ENCODE results near the gene MAP2K6.

MAP2K6 gene

DNA sequence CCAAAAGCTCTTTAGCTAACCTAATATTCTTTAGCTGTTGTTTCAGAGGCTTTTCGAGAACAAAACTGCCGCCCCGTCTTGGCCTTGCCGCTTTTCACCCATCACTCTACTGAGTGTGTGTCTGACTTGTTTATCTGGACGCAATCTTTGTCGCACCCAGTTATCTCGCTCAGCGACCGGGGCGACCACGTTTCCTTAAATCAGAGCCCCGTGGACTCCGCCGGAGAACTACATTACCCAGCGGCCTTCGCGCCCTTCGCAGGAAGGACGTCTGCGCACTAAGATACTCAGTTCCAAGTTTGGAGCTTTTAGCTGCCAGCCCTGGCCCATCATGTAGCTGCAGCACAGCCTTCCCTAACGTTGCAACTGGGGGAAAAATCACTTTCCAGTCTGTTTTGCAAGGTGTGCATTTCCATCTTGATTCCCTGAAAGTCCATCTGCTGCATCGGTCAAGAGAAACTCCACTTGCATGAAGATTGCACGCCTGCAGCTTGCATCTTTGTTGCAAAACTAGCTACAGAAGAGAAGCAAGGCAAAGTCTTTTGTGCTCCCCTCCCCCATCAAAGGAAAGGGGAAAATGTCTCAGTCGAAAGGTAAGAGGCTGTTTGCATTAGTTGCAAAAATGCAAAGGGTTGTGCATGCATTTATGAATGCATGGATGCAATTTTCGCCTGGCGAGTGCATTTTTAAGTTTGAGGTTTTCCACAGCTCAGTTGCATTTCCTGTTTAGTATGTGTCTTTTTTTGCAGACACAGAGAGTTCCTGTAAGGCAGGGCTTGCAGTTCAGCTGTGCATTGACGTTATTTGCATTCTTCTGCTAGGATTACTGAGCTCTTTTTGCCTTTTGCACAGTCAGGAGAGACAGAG, at the start of gene MAP2K6:
Gene MAP2K6, plus strand, starts transcription at position 290 of the 867 bp plus-strand sequence. Its CDS starts 288 bp downstream, at position 578.
- no peak for FAIRE-seq

DNA sequence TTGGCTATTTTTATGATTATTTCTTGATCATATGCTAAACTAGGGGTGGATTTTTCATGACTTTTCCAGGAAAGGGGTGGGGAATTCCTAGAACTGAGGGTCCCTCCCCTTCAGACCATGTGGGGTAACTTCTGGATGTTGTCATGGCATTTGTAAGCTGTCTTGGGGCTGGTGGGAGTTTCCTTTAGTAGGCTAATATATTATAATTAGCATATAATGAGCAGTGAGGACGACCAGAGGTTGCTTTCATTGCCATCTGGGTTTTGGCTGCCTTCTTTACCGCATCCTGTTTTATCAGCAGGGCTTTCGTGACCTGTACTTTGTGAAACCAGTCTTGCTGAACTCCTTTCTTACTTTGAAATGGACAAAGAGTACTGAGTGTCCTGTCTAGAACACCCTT, 47.2 kb upstream of the MAP2K6 start:
- FAIRE-seq: no peak

DNA sequence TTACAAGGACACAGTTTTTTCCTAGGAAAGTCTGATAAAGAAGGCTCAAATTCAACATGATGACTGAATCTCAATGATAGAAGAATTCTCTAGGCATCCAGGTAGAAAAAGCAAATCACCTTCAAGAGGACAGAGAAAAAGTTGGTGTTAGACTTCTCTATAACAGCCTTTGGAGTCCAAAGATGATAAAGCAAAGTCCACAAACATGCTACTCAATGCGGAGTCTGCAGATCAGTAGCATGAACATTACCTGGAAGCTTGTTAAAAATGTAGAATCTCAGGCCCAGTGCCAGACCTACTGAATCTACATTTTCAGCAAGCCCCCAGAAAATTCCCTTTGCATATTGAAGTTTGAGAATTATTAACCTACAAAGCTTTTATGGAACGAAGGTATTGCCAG, 41.4 kb upstream of the MAP2K6 start:
- FAIRE-seq: no peak

DNA sequence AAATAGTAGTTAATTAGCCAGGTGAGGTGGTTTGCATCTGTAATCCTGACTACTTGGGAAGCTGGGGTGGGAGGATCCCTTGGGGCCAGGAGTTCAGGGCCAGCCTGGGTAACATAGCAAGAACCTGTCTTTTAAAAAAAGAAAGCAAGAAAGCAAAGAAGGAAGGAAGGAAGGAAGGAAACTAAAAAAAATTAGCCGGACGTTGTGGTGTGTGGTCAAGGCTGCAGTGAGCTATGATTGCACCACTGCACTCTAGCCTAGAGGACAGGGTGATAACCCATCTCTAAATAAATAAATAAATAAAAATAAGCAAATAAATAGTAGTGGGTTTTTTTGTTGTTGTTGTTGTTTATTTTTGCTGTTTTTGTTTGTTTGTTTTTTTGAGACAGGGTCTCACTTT, 39.3 kb upstream of the MAP2K6 start:
- FAIRE-seq: no peak

DNA sequence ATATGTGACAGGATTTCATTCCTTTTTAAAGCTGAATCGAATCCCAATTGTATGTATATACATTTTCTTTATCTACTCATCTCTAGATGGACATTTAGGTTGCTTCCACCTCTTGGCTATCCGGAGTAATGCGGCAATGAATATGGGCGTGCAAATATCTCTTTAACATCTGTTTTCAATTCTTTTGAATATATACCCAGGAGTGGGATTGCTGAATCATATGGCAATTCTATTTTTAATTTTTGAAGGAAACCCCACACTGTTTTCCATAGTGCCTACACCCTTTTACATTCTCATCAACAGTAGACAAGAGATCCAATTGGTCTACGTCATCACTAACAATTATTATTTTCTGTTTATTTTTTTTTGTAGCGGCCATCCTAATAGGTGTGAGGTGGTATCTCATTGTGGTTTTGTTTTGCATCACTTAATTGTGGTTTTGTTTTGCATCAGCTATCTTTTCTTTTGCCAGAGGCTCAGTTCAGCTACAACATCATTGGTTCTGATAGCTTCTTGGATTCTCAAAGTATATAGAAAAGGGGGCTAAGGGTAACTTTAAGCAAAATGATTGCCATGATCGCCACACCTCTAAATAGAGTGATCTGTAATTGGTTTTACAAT, 25.6 kb upstream of the MAP2K6 start:
- no peak for FAIRE-seq

DNA sequence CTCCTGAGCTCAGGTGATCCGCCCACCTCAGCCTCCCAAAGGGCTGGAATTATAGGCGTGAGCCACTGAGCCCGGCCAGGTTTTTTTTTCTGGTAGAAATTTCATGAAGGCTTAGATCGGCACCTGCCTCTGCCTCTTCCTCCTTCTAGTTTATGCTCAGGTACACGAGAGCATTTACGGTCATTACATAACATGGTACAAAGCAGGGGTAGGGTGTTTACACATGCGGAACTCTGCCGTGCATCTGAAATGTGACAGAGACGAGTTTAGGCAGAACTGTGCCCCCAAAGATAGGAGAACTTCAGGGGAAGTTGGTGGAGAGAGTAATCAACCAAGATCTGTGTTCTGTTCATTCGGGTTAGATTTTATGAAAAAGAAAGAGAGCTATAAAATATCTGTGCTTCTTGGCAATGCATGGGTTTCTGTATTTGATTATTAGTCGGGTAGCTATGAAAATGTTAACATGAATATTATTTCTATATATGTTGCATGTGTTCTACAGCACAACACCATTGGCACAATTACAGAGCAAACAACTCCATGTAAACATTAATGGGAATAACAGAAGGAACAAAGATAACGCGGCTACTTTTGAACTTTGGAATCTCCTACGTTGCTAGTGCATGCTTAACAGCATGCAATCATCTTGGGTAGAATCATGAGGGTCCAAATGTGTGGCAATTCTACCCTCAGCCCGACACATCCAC, 23.5 kb upstream of the MAP2K6 start:
- no peak for FAIRE-seq

DNA sequence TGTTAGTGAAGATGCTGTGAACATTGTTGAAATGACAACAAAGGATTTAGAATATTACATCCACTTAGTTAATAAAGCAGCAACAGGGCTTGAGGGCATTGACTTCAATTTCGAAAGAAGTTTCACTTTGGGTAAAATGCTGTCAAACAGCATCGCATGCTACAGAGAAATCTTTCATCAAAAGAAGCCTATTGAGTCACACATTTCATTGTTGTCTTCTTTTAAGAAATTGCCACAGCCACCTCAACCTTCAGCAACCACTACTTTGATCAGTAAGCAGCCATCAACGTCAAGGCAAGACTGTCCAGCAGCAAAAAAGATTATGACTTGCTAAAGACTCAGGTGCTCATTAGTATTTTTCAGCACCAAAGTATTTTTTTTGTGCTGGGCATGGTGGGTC, 13.2 kb upstream of the MAP2K6 start:
- no peak for FAIRE-seq

DNA sequence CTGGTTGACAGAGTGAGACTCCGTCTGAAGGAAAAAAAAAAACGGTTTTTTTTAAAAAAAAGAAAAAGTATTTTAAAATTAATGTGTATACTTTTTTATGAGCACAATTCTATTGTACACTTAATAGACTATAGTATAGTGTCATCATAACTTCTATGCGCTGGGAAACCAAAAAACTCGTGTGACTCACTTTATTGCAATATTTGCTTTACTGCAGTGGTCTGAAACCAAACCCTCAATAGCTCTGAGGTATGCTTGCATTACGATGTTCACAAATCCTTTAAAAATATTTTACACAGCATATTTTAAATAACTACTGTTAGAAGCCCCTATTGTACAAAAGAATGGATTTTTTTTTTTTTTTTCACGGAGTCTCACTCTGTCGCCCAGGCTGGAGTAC, 12.4 kb upstream of the MAP2K6 start:
- FAIRE-seq: no peak

DNA sequence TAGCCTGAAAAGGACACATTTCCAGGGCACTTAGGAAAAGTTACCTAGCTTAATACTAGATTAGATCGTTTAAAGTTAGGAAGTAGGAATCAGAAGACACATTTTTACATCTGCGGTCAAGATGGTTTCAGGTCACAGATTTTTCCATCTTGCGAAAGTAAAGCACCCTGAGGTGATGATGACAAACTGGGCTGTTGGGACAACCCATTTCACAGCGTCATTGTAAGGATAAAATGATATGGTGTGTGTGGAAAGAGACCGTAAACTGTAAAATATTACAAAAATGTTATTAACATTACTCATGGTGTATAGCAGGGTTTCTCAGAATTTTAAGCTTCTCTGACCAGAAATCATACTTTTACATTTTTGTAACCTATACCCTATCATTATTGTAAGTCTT, 10.1 kb upstream of the MAP2K6 start:
- no peak for FAIRE-seq

DNA sequence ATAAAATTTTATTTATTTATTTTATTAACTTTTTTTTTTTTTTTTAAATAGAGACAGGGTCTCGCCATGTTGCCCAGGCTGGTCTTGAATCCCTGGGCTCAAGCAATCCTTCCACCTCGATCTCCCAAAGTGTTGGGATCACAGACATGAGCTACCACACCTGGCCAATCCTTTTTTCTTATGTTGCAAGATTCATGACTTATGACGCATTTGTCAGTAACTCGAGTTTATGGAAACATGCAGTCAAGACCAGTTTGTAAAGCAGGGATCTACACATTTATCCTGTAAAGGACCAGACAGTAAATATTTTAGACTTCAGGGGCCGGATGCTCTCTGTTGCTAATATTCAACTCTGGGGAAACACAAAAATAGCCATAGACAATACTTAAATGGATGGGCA, 9.4 kb upstream of the MAP2K6 start:
- FAIRE-seq: no peak

DNA sequence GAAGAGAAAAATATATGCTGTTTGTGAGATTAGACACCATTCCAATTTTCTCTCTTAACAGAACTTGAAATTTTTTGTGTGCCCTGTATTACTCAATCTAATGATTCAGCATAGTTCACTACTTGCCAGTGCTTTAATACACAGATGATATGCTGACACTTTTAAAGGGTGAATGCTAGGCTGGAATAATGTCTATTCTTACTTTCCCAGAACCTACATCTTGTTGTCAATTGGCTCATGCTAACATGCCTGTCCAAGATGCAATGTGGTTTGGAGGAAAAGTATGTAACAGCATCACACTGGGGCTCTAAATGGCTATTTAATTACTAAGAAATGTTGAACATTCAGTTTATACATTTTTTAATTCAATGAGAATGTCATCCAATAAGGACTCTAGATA, 7.6 kb upstream of the MAP2K6 start:
- FAIRE-seq: no peak

DNA sequence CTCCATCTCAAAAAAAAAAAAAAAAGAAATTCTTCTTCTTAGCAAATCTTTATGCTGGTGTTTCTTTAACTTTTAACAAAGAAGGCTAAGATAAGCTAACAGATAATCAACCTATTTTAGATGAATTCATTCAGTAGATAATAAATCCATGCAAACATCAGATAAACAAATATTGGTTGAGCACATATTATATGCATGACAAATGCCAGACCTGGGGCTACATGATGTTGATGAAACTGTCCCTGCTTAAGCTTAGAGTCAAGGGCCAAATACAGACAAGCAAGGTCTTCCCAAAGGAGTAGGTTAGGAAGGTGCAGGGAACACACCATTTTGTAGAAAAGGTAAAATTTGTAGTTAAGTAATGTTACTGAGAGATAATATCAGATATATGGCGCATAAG, 6.7 kb upstream of the MAP2K6 start:
- FAIRE-seq: no peak

DNA sequence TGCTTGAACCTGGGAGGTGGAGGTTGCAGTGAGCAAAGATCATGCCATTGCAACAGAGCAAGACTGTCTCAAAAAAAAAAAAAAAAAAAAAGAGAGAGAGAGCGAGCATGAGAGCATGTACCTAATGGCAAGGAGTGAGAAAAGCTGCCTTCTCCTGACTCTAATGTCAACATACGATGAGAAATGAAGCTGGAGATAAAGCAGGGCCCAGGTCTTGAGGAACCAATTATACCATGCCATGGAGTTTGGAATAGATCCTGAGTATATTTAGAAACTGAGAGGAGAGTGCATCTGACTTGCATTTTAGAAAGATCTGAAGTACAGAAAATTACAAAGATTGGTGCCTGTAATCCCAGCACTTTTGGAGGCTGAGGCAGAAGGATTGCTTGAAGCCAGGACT, 3.8 kb upstream of the MAP2K6 start:
- FAIRE-seq: no peak

DNA sequence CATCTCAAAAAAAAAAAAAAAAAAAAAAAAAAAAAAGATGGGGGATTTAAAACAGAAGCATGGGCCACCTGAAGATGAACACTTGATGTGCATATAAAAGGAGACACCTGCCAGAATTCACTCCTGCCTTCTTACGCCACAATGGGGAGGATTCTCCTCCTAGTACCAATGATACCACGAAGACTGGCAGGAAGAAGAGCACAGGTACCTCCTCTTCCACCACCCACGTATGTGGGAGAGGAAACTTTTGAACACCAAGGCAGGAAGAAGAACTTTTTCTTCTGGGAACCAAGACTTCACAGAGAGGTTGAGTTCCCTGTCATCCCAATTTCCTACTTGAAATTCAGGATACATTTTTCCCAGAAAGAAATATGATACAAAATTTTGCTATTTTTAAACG, 2.7 kb upstream of the MAP2K6 start:
- FAIRE-seq: no peak

DNA sequence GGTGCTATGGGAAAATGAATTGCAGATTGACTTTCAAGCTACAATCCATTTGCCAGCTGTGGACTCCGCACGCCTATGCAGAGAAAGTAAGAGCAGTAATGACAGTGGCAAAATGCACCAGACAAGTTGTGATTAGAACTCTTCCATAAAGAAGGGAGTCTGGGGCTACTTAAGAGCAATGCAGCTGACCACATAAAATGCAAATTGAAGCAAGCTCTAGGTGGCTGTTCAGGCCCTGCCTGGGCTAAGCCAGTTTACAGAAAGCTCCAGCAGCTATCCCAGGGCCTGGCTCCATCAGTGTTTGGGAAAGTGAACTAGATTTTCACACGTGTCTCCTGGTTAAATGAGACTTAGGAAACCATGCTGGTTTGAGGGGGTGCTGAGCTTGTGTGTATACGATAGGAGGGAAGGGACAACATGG, 2.2 kb upstream of the MAP2K6 start:
- FAIRE-seq: no peak

DNA sequence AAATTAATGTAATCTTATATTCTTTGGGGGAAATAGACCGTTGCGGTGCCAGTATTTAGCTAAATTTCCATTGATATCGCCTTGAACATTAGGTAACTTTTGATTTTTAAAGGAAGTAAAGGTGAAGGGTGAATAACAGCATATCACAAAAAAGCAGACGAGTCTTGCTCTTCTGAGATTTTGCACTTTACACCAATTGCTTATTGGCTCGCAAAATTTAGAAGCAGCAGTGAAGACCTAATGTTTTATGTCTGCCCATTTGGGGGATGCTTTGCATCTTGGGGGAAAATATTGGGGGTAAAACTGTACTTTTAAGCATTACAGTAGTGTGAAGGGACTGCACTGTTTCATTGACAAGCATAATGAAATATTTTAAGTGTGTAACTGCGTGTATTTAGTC, 934 bp downstream of the MAP2K6 start:
- FAIRE-seq: no peak

DNA sequence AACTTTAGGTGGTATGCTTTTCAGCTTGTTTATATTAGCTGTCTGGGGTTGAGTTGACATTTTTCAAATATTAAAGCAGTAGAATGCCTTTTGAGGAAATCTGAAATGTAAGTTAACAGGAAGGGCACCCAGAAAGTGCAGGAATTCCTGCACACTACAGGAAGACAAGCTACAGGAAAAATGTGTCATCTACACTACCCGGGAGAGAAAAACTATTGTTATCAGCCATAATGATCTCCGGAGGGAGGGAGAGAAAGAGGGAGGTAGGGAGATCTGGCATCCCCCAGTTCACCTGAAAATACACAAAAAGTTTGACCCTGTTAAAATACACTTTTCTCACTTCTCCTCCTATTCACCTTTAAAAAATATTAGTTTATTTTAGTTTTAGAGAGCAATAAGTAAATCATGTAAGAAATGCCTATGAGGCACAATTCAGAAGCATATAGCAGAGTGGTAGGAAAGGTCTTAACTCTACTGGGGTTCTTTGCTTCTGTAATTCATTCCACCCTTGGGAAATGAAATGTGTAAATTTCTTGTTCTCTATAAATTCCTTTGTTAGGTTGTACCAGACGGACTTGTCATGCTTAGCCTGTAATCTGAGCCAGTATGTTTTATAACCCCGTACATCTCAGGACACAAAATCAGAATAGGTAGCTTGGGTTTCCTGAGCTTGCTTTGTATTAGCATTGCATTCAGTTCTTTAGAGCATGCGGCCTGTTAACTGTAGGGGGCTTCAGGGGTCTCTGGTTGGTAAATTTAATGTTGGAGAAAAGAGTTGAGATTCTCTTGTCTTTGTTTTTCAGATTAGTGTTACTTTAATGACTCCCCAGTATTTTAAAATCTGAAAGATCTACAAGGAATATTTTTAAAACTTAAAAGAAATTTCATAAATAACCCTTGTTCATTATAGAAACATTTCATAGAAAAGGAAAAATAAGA, 3.3 kb downstream of the MAP2K6 start:
- no peak for FAIRE-seq

DNA sequence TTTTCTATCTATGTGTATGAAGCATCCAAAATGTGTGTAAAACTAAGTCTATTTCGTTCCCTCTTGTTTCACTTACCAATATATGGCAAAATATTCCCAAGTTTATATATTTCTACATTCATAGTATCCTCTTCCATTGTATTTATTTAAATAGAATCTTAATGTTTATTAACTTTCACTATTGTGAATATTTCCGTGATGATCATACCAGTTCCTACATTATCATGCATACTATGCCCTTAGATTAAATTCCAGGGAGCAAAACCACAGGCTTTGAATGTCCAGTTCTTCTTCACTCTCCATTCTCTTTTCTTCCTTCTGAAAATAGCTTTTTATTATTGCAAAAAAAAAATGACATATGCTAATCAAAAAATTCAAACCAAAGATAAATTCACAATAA, 4.0 kb downstream of the MAP2K6 start:
- no peak for FAIRE-seq

DNA sequence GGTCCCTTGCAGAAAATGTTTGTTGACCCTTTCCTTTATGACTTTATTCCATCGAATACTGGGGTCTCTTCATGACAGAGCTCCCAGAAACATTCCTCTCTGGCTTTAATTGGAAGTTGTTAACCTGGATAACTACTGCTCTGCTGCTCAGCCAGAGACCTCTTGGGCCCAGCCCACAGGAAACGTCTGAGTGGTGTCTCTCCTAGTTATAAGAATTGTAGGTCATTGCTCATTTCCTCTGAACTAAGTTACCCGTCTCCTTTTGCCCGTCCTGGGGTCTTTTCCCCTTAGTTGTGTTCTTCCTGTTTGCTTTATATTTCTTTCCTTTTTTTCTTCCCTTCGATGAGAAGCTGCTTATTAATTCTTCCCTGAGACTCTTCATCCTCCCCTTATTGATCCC, 9.0 kb downstream of the MAP2K6 start:
- no peak for FAIRE-seq

DNA sequence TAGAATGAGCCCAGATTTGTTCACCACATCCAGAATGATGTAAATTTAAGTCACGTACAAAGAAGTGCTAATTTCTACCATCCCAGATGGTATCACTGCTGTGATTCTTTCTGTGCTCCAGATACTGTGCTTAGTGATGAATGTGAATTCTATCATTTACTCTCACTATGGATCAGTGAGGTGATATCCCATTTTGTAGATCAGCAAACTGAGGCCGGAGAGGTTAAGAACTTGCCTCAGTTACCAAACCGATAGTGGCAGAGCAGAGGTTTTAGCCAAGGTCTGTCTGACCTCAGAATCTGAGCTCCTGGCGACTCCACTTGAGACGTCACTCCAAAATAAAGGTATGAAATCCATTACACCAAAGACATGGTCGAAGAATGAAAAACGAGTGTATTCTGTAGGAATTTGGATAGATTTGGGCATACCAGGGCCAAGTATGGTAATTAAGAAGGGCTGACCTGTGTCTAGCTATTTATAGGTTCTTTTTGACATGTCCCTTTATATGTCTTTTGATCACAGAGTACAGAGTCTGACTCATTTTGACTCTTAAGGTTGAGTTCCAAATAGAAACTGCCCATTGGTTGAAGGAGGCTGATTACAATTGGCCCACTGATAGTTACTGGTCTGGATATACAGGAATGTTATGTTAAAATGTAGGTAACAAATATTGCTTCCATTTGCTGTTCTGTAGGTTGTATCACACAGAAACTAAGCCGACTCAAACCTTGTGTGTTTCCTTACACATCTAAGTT, 10.0 kb downstream of the MAP2K6 start:
- FAIRE-seq: no peak

DNA sequence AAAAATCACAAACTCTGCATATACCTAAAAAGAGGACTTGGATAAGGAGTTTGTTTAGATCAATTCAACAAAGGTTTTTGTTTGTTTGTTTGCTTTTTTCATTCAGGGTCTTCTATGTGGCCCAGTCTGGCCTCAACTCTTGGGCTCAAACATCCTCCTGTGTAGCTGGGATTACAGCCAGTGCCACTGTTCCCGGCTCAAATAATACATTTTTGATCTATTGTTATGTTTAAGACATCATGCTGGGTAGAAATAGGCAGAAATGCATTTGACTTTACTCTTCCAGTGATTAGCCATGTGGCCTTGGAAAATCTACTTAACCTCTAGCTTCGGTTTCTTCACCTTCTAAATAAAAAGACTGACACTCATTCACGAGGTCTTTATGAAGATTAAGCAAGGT, 11.5 kb downstream of the MAP2K6 start:
- no peak for FAIRE-seq

Measured in colon (tissue), 2 donors.